IPS-20b (cell line): Measurements from ENCODE around the gene MAPK10.

ENCODE experiments used
- H3K27ac ChIP-seq: one replicate; pipeline ENCODE4 v1.5.1; 2013; ENCODE audit warnings: low read length
- H3K27me3 ChIP-seq: 2 replicates; pipeline ENCODE4 v1.6.1; 2013; ENCODE audit warnings: mild to moderate bottlenecking, low read length, inconsistent platforms; ENCODE audit not compliant: insufficient read depth
- H3K36me3 ChIP-seq: 2 replicates; pipeline ENCODE4 v1.6.1; 2013; ENCODE audit warnings: low read depth, mild to moderate bottlenecking, inconsistent platforms, low read length, moderate library complexity; ENCODE audit not compliant: insufficient read depth
- H3K4me1 ChIP-seq: 2 replicates; pipeline ENCODE4 v1.6.1; 2013; ENCODE audit warnings: mild to moderate bottlenecking, control low read depth, inconsistent platforms, low read length, moderate library complexity; ENCODE audit not compliant: insufficient read depth
- H3K4me3 ChIP-seq: 2 replicates; pipeline ENCODE4 v1.5.1; 2013; ENCODE audit warnings: mild to moderate bottlenecking, low read length, inconsistent platforms
- H3K9ac ChIP-seq: 2 replicates; pipeline ENCODE4 v1.6.1; 2013; ENCODE audit warnings: low read depth, mild to moderate bottlenecking, inconsistent platforms, low read length, moderate library complexity
- H3K9me3 ChIP-seq: 2 replicates; pipeline ENCODE4 v1.6.1; 2013; ENCODE audit warnings: mild to moderate bottlenecking, low read depth, low read length, inconsistent platforms; ENCODE audit not compliant: insufficient read depth

Gene MAPK10

DNA sequence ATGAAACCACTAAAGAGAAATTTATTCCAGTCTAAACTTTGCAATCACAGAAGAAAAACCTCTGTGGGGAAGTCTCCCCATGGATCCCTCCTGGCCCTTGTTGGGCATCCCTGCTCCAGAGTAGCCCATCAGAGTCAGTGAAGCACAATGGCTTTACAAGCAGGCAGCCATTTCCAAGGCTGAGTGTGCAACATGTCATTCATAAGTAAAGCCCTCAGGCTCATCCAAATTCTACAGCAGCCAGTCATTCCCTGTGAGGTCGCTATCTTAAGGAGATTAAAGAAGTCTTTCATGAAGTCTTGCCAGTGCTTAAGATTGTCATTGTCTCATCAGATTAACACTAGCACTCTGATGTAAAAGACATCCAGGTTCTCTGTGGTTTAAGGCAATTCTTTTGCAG lies 17.0 kb upstream of the MAPK10 start:
- no peak overlapping the region for H3K27ac ChIP-seq
- no peak overlapping the region for H3K4me3 ChIP-seq
- no peaks in the 10 kb centered on the region for H3K27me3 ChIP-seq
- H3K36me3 ChIP-seq, result no peaks in the 10 kb centered on the region
- H3K4me1 ChIP-seq, result no peaks in the 10 kb centered on the region
- peaks cover 18% of the 10 kb centered on the region for H3K9me3 ChIP-seq
- H3K9ac ChIP-seq, result no peak overlapping the region

DNA sequence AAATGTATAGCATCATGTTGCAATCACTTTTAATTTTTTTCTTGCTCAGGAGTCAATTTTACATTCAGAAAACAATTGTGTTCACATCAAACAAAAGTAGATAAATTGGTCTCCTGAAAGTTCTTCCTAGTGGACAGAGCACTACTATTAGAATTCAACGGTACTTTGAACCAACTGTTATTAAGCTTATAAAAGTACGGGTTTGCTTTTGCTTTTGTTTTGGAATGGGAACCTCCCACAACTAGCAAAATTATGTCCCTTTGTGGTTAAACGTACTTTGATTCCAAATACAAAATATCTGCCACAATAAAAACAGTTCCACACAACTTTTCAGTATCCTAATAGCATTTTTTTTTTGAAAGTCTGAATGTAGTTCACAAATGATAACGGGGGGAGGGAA lies 8.6 kb upstream of the MAPK10 start:
- H3K4me1 ChIP-seq, result no peaks in the 10 kb centered on the region
- H3K9ac ChIP-seq, result no peak overlapping the region
- H3K4me3 ChIP-seq, result no peak overlapping the region
- H3K36me3 ChIP-seq, result no peaks in the 10 kb centered on the region
- H3K27ac ChIP-seq, result no peak overlapping the region
- no peaks in the 10 kb centered on the region for H3K27me3 ChIP-seq
- no peaks in the 10 kb centered on the region for H3K9me3 ChIP-seq

DNA sequence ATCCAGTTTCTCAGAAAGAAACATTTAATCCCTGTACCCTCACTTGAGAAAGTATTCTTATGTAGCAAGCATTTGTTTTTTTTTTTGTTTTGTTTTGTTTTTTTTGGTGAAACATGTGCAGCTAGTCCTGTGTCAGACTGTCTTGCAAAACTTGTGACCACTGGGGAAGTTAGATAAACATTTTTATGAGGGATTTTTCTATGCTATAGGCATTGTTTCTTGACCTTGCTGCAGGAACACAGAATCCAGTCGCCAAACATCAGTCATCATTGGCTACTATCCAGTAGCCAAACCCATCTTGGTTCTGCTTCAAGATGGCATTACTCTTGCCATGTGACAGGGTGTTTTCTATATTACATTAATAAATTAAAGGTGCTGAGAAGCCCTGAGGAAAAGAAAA lies 7.7 kb upstream of the MAPK10 start:
- Histone ChIP-seq H3K4me1 (no peaks in the 10 kb centered on the region), H3K9me3 (no peaks in the 10 kb centered on the region), H3K27ac (no peak overlapping the region), H3K9ac (no peak overlapping the region), H3K36me3 (no peaks in the 10 kb centered on the region), H3K4me3 (no peak overlapping the region), H3K27me3 (no peaks in the 10 kb centered on the region)

DNA sequence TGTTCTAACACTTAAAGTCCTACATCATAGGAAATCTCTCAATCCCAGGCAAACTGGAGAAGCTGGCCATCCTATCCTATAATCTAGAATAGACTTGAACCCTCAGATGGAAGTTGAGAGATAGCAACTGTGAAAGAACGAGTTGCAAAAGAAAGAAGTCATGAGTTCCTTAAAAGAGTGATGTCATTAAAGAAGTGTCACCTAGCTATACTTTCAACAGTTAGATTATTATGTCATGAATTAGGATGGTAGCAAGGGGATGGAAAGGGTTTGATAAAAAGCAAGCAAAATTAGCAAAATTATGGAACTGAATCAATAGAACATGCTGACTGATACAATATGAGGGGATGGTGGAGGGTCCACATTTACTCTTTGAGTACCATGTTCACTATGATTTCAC lies 7.1 kb upstream of the MAPK10 start:
- no peak overlapping the region for H3K9ac ChIP-seq
- H3K9me3 ChIP-seq, result no peaks in the 10 kb centered on the region
- no peaks in the 10 kb centered on the region for H3K4me1 ChIP-seq
- H3K36me3 ChIP-seq, result no peaks in the 10 kb centered on the region
- H3K27ac ChIP-seq, result no peak overlapping the region
- no peak overlapping the region for H3K4me3 ChIP-seq
- no peaks in the 10 kb centered on the region for H3K27me3 ChIP-seq

DNA sequence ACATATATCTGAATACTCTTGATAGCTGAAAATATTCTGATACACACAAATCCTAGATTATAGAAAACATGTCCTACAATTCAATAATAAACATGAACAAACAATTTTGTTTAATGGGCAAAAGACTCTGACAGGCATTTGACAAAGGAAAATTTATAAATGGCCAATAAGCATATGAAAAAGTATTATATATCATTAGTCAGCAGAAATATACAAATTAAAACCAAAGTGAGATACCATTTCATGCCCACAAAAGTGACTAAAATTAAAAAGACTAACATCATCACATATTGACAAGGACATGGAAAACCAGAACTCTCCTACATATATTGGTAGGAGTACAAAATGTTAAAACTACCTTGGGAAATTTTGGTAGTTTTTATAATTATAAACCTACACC lies 2.7 kb upstream of the MAPK10 start:
- Histone ChIP-seq H3K36me3 (no peaks in the 10 kb centered on the region), H3K9ac (no peak overlapping the region), H3K27ac (no peak overlapping the region), H3K9me3 (no peaks in the 10 kb centered on the region), H3K4me1 (peaks cover 19% of the 10 kb centered on the region; the same call in 1 of the 2 replicates), H3K4me3 (no peak overlapping the region), H3K27me3 (no peaks in the 10 kb centered on the region)

DNA sequence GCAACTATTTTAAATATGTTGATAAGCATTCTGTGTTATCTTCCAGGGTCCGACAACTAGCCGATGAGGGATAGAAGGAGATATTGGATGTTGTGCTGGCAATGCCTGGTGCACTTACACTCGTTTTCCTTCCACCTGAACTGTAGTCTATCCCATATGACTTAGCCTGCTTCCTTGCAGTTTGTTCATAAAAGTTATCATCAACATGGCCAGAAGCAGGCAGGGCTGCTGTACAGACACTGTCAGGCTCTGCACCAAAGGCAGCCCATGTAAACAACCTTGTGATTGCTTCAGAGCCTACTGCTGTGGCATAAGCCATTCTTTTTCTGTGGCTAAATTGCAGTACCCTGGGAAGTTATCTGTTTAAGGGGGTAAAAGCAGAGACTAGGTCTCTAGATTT lies 1.6 kb downstream of the MAPK10 start:
- Histone ChIP-seq H3K27ac (no peak overlapping the region), H3K4me1 (peaks cover 23% of the 10 kb centered on the region; the same call in 1 of the 2 replicates), H3K9ac (no peak overlapping the region), H3K4me3 (peak overlapping the region; percentile 66; the same call in 1 of the 2 replicates), H3K9me3 (no peaks in the 10 kb centered on the region), H3K27me3 (no peaks in the 10 kb centered on the region), H3K36me3 (no peaks in the 10 kb centered on the region)

DNA sequence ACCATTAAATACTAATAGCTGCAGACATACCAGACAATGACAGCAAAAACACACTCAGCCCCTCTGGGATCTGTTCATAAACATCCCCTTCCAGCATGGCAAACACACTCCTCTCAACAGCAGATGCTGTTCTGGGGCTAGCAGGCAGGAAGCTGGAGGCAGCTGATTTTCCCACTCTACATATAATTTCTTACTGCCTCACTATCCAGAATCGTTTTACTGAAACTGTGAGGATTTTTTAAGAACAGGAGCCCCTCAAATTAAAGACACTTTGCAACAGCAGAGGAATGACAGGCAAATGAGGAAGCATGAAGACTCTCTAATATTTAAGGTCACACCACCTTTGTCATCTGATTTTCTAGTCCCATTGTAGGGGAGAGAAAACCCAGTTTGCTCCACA lies 2.2 kb downstream of the MAPK10 start:
- Histone ChIP-seq H3K36me3 (no peaks in the 10 kb centered on the region), H3K27me3 (no peaks in the 10 kb centered on the region), H3K4me1 (peaks cover 27% of the 10 kb centered on the region; the same call in 1 of the 2 replicates), H3K9ac (no peak overlapping the region), H3K4me3 (0 out of 2 replicates have a peak overlapping the region, but pooled peaks have one; percentile 3), H3K27ac (no peak overlapping the region), H3K9me3 (no peaks in the 10 kb centered on the region)

DNA sequence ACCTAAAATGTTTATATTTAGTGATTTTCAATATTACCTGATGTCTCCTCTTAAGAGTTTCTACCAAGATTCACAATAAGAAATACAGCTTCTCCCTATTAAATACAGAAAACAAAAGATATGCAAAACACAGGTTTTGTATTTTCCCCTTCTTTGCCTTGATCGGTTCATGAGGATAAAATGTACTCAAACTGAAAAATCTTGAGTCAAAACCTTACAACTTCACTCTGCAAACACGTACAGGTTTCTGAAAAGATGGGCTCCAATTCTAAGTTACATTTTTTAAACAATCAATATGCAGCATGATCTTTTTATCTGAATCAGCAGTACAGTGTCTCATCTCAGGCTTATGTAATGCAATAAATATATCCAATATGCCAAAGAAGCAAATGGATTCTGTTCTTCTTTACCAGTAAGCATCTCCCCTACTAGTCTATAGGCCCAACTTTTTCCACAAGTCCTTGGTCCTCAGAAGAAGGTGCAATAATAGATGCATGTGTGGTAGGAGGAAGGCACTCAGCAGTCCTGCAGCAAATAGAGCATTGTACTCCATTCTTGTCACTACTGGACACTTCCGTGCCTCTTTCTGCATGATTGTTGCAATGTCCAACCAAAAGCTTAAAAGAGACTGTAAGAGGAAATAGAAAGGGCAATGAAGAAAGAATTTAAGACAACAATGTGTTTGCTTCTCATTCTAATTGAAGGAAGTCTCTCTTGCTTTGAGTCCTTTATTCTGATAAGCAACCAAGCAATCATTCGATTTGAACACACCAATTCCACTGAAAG lies 3.2 kb downstream of the MAPK10 start:
- no peaks in the 10 kb centered on the region for H3K36me3 ChIP-seq
- no peaks in the 10 kb centered on the region for H3K9me3 ChIP-seq
- no peak overlapping the region for H3K9ac ChIP-seq
- peaks cover 30% of the 10 kb centered on the region; the same call in 1 of the 2 replicates for H3K4me1 ChIP-seq
- H3K27me3 ChIP-seq, result no peaks in the 10 kb centered on the region
- H3K27ac ChIP-seq, result no peak overlapping the region
- no peak overlapping the region for H3K4me3 ChIP-seq

DNA sequence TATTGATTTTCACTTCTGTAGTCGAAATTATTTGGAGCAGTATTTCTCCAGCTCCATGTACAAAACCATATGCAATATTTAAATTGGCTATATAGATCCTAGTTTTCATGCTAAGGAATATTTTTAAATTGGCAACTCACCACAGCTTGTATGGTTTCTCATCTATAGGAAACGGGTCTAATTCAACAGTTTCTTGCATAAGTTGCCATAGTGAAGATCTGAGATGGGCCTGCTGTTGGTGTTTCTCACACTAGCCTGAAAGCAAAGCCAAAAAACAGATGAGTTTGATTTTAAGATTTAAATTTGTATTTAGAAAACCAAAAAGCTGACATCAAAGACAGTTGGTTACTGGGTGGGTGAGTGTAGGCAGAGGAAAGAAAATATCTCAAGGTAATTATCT lies 5.5 kb downstream of the MAPK10 start:
- Histone ChIP-seq H3K4me1 (peaks cover 22% of the 10 kb centered on the region; the same call in 1 of the 2 replicates), H3K36me3 (no peaks in the 10 kb centered on the region), H3K4me3 (no peak overlapping the region), H3K27me3 (no peaks in the 10 kb centered on the region), H3K9me3 (no peaks in the 10 kb centered on the region), H3K27ac (no peak overlapping the region), H3K9ac (no peak overlapping the region)

DNA sequence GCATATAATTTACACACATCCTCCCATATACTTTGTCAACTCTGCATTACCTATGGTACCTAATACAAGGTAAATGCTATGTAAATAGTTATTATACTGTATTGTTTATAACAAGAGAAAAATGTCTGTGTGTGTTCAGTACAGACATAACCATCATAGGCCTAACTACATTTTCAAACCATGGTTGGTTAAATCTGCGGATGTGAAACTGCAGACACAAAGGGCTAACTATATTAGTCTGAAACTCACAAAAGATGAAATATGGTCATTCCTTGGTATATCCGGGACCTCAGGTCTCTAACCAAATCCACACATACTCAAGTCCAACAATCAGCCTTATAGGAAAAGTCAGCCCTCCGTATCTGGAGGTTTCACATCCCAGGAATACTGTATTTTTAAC lies 13.5 kb downstream of the MAPK10 start:
- no peak overlapping the region for H3K9ac ChIP-seq
- H3K4me3 ChIP-seq, result no peak overlapping the region
- H3K27ac ChIP-seq, result no peak overlapping the region

DNA sequence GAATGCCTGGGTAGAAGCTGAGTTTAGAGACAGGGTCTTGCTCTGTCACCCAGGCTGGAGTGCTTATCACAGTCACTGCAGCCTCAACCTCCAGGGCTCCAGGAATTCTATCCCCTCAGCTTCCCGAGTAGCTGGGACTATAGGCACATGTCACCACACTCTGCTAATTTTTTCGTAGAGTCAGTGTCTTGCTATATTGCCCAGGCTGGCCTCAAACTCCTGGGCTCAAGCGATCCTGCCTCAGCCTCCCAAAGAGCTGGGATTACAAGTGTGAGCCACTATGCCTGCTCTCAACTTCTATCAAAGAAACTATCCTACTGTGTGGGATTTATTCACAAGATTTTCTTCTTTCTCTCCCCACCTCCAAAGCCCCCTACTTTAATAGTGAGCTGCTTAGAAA lies 15.7 kb downstream of the MAPK10 start:
- Histone ChIP-seq H3K27me3 (no peaks in the 10 kb centered on the region), H3K4me1 (peaks cover 5% of the 10 kb centered on the region; the same call in 1 of the 2 replicates), H3K9ac (no peak overlapping the region), H3K4me3 (no peak overlapping the region), H3K9me3 (no peaks in the 10 kb centered on the region), H3K27ac (no peak overlapping the region), H3K36me3 (no peaks in the 10 kb centered on the region)

More for the DNA sequence above, 13.5 kb downstream of the MAPK10 start:
- no peaks in the 10 kb centered on the region for H3K36me3 ChIP-seq
- H3K4me1 ChIP-seq, result peaks cover 5% of the 10 kb centered on the region; the same call in 1 of the 2 replicates
- no peaks in the 10 kb centered on the region for H3K27me3 ChIP-seq
- no peaks in the 10 kb centered on the region for H3K9me3 ChIP-seq

DNA sequence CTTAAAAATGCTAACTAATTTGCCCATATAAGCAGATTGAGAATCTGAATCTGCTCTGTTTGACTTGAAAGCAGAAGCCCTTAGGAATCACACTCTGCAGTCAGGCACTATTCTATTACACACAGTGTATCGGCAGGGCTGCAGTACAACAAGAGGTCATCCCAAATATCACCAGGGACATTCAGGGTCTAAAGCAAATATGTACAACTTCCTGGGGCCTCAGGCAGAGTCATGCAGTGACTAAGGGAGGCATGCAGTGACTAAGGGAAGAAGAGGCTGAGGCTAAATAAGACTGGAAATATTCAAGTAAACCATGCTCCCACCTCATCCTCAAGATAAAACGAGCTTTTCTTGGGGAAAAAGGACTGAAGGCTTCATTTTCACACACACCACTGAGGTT lies 20.9 kb downstream of the MAPK10 start:
- Histone ChIP-seq H3K4me1 (no peaks in the 10 kb centered on the region), H3K27me3 (no peaks in the 10 kb centered on the region), H3K9me3 (no peaks in the 10 kb centered on the region), H3K9ac (no peak overlapping the region), H3K36me3 (no peaks in the 10 kb centered on the region), H3K4me3 (no peak overlapping the region), H3K27ac (no peak overlapping the region)
